HepG2 (cell line): ENCODE measurements around the gene SNAPC4. TPM values are rescaled to one million over a fixed set of nuclear protein-coding genes. Genes with fewer than 3 reads are reported as not detected.

Experiments
- AFF4 ChIP-seq: sonication (generic); formaldehyde crosslinking; IDR thresholded peaks from 2 replicates; pipeline ENCODE4 v1.4.0; 2020; ENCODE audit warnings: missing genetic modification reagents
- GATAD2A ChIP-seq: IDR thresholded peaks from 2 replicates; pipeline ENCODE4 v1.6.1; 2016
- NKX3-1 ChIP-seq: sonication (generic); formaldehyde crosslinking; IDR thresholded peaks from 2 replicates; pipeline ENCODE4 v1.5.0; 2020; ENCODE audit warnings: missing genetic modification reagents
- TRIM22 ChIP-seq: fragments of 450-650 bp; IDR thresholded peaks from 2 replicates; pipeline ENCODE4 v1.6.1; 2017
- YEATS4 ChIP-seq: sonication (generic); formaldehyde crosslinking; IDR thresholded peaks from 2 replicates; pipeline ENCODE4 v1.4.0; 2020; ENCODE audit warnings: missing genetic modification reagents, borderline replicate concordance
- ZNF20 ChIP-seq: sonication (generic); formaldehyde crosslinking; IDR thresholded peaks from 2 replicates; pipeline ENCODE4 v1.4.0; 2020; ENCODE audit warnings: mild to moderate bottlenecking, moderate library complexity, missing genetic modification reagents
- ZNF230 ChIP-seq: sonication (generic); formaldehyde crosslinking; IDR thresholded peaks from 2 replicates; pipeline ENCODE4 v1.4.0; 2020; ENCODE audit warnings: mild to moderate bottlenecking, missing genetic modification reagents
- ZNF251 ChIP-seq: sonication (generic); formaldehyde crosslinking; IDR thresholded peaks from 2 replicates; pipeline ENCODE4 v1.9.0; 2021; ENCODE audit warnings: mild to moderate bottlenecking, missing genetic modification reagents
- ZNF644 ChIP-seq: IDR thresholded peaks from 2 replicates; pipeline ENCODE4 v1.6.1; 2016; ENCODE audit warnings: low read depth
- ZNF687 ChIP-seq: sonication (generic); formaldehyde crosslinking; IDR thresholded peaks from 2 replicates; pipeline ENCODE4 v1.5.1; 2020; ENCODE audit warnings: mild to moderate bottlenecking, missing genetic modification reagents, moderate library complexity
- ZNF777 ChIP-seq: sonication (generic); formaldehyde crosslinking; IDR thresholded peaks from 2 replicates; pipeline ENCODE4 v1.4.0; 2020; ENCODE audit warnings: missing genetic modification reagents
- ZNF781 ChIP-seq: sonication (generic); formaldehyde crosslinking; IDR thresholded peaks from 2 replicates; pipeline ENCODE4 v1.5.1; 2020; ENCODE audit warnings: borderline replicate concordance, mild to moderate bottlenecking, missing genetic modification reagents; ENCODE audit errors: not compliant biosample characterization
- polyA plus RNA-seq, 8 experiments: library from polyadenylated mRNA; depleted of rRNA in 3 of 8; stranded (reverse) in 7 of 8; unstranded in 1 of 8; fragments of >200 nt; fragmentation: Illumina TruSeq in 4 of 8; extraction: Trizol in 4 of 8; gene quantifications; 2 replicates each; pipeline versions ENCODE4 v1.2.1 to v1.2.3, GENCODE V29; 2011 to 2016; ENCODE audit warnings: low read depth in 4 of 8, missing spikeins in 1 of 8, mixed read lengths in 1 of 8; ENCODE audit not compliant: insufficient read depth in 1 of 8
- total RNA-seq, 5 experiments: library from RNA; depleted of rRNA; stranded (reverse); fragments of >200 nt; fragmentation: Illumina TruSeq; extraction: Trizol; gene quantifications; 2 replicates each; pipeline ENCODE4 v1.2.3, GENCODE V29; 2016; ENCODE audit warnings: low read depth in 1 of 5
- TF ChIP-seq, protein P1 (sequence below): sonication (generic); formaldehyde crosslinking; IDR thresholded peaks from 2 replicates; pipeline ENCODE4 v1.4.0; 2020; ENCODE audit warnings: mild to moderate bottlenecking, missing genetic modification reagents
- TF ChIP-seq, protein P2 (sequence below): IDR thresholded peaks from 2 replicates; pipeline ENCODE4 v1.6.1; 2016; ENCODE audit warnings: missing compliant biosample characterization, missing genetic modification reagents, borderline replicate concordance
- TF ChIP-seq, protein P3 (sequence below): sonication (generic); formaldehyde crosslinking; IDR thresholded peaks from 2 replicates; pipeline ENCODE4 v1.4.0; 2020; ENCODE audit warnings: missing genetic modification reagents

Gene SNAPC4
- total and polyA plus RNA-seq, 2 of the 13 experiments (the other 11 are each of a cell fraction or from before 2014, with no cell fraction given): 2.0 to 6.0 TPM

- peak; percentile 96 for TF ChIP-seq ZNF687 (CRISPR knock-in tag)
- TF ChIP-seq ZNF20 (CRISPR knock-in tag): no peak
- no peak for TF ChIP-seq AFF4 (CRISPR knock-in tag)
- TF ChIP-seq, protein P1, sequence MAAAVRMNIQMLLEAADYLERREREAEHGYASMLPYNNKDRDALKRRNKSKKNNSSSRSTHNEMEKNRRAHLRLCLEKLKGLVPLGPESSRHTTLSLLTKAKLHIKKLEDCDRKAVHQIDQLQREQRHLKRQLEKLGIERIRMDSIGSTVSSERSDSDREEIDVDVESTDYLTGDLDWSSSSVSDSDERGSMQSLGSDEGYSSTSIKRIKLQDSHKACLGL (CRISPR knock-in tag): peak; percentile 86
- peak; percentile 74; the same call in 1 of the 2 replicates for TF ChIP-seq ZNF230
- TF ChIP-seq YEATS4 (CRISPR knock-in tag): peak; percentile 86
- TF ChIP-seq GATAD2A (CRISPR knock-in tag): no peak
- TF ChIP-seq, protein P2, sequence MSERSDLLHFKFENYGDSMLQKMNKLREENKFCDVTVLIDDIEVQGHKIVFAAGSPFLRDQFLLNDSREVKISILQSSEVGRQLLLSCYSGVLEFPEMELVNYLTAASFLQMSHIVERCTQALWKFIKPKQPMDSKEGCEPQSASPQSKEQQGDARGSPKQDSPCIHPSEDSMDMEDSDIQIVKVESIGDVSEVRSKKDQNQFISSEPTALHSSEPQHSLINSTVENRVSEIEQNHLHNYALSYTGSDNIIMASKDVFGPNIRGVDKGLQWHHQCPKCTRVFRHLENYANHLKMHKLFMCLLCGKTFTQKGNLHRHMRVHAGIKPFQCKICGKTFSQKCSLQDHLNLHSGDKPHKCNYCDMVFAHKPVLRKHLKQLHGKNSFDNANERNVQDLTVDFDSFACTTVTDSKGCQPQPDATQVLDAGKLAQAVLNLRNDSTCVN (CRISPR knock-in tag): peak; percentile 21; the same call in 1 of the 2 replicates
- peak; percentile 81 for TF ChIP-seq ZNF777 (CRISPR knock-in tag)
- TF ChIP-seq TRIM22: no peak
- peak; percentile 86 for TF ChIP-seq NKX3-1
- TF ChIP-seq ZNF644 (CRISPR knock-in tag): no peak
- TF ChIP-seq, protein P3, sequence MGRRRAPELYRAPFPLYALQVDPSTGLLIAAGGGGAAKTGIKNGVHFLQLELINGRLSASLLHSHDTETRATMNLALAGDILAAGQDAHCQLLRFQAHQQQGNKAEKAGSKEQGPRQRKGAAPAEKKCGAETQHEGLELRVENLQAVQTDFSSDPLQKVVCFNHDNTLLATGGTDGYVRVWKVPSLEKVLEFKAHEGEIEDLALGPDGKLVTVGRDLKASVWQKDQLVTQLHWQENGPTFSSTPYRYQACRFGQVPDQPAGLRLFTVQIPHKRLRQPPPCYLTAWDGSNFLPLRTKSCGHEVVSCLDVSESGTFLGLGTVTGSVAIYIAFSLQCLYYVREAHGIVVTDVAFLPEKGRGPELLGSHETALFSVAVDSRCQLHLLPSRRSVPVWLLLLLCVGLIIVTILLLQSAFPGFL (CRISPR knock-in tag): 0 out of 2 replicates have a peak, but pooled peaks have one; percentile 68
- TF ChIP-seq ZNF781: no peak
- TF ChIP-seq ZNF251: no peak
Observed at GRCh38 chr9:136363106-136363948, 36.6 kb downstream of the SNAPC4 start, which contains the start of gene DNLZ (continued).
